ENCODE measurements around the gene NIP7. TPM values are rescaled to one million over a fixed set of nuclear protein-coding genes. Genes with fewer than 3 reads are reported as not detected.
"Not testable (repeated sequence)": the region's sequence is repeated elsewhere in the genome, so short reads cannot be mapped to it uniquely, and the experiment has no call there.

NIP7 gene
- 29.0 TPM for total RNA-seq

DNA sequence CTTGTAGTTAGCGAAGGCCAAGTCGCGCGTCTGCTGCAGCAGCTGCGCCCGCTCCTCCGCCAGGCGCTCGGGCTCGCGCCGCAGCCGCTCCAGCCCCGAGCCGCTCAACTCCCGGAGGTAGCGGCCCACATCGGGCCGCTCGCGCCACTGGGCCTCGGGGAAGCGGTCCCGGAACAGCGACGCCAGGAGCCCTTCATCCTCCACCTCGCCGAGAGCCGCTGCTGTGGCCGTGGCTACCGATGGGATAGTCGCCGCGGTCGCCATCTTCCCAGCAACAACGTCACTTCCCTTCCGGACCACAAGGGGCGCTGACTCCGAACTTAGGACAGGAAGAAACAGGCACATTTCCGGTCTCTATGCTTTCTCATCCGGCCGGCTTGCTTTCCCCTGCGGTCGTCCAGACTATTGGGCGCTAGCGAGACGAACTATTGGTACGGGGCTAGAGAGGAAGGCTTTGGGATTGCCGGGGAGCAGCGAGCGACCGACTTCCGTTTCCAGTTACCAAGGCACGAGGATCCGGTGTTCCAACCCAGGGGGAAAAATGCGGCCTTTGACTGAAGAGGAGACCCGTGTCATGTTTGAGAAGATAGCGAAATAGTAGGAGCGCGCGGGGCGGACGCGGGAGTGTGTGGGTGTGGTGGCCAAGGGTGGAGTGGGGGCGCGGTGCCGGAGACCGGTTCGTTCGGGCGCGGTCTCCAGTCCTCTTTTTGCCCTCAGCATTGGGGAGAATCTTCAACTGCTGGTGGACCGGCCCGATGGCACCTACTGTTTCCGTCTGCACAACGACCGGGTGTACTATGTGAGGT, at the start of gene NIP7, which contains the start of gene COG8:
NIP7 (plus strand) TSS at position 484 of the 806 bp plus-strand sequence; CDS start at position 542, 58 bp downstream.
COG8 (minus strand) TSS at position 276 of the 806 bp plus-strand sequence; CDS start at position 264, 12 bp downstream.
- ATAC-seq = peak; percentile 98

DNA sequence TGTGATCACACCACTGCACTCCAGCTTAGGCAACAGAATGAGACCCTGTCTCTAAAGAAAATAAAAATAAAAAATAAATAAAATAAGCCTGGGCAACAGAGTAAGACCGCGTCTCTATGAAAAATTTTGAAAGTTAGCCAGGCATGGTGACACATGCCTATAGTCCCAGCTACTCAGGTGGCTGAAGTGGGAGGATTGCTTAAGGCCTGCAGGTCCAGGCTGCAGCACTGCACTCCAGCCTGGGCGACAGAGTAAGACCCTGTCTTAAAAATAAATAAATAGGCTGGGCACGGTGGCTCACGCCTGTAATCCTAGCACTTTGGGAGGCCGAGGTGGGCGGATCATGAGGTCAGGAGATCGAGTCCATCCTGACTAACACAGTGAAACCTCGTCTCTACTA, 47.9 kb upstream of the NIP7 start:
- ATAC-seq = not testable (repeated sequence)

GRCh38 chr16:69293401-69293800, 46.2 kb upstream of the NIP7 start:
- no peak for ATAC-seq

- peak; percentile 25 for ATAC-seq
These were observed 45.5 kb upstream of the NIP7 start for GRCh38 chr16:69294051-69294450.

DNA sequence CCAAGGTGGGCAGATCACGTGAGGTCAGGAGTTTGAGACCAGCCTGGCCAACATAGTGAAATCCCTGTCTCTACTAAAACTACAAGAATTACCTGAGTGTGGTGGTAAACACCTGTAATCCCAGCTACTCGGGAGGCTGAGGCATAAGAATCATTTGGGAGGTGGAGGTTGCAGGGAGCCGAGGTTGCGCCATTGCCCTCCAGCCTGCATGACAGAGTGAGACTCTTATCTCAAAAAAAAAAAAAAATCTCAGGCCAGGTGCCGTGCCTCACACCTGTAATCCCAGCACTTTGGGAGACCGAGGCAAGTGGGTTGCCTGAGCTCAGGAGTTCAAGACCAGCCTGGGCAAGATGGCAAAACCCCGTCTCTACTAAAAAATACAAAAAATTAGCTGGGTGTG, 42.8 kb upstream of the NIP7 start:
- ATAC-seq = not testable (repeated sequence)

DNA sequence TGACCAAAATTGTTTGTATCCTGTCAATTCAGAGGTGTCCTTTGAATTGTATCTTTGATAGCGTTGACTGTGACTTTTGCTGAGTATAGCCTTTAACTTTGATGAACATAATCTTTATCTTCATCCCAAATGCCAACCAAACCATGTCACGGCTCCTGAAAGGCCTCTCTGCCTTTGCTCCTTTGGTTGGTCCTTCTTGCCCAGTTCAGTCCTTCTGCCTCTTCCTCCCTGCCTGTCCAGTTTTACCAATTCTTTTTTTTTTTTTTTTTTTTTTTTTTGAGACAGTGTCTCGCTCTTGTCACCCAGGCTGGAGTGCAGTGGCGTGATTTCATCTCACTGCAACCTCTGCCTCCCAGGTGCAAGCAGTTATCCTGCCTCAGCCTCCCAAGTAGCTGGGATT, 41.3 kb upstream of the NIP7 start:
- ATAC-seq = no peak

- ATAC-seq = no peak
These were observed 38.4 kb upstream of the NIP7 start for GRCh38 chr16:69301187-69301586.

- ATAC-seq = no peak
These were observed 37.7 kb upstream of the NIP7 start for GRCh38 chr16:69301861-69302260.

DNA sequence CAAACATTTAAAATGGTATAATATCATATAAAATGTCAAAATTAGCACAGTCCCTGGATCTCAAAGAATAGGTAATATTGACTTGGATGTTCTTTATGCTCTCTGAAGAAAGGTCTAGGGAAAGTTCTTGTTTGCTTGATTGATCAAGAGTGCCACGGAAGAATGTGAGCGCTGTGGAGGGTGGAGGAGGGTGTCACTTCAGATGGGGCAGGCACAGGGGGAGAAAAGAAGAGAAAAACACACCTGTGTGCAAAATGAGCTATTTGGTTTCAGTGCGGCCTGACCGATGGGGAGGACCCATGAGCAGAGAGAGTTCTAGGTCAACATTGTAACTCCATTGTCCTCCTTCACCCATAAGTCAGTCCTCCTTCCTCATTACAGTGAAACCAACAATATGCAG, 37.3 kb upstream of the NIP7 start:
- no peak for ATAC-seq

GRCh38 chr16:69306031-69306430, 33.5 kb upstream of the NIP7 start:
- ATAC-seq = no peak

DNA sequence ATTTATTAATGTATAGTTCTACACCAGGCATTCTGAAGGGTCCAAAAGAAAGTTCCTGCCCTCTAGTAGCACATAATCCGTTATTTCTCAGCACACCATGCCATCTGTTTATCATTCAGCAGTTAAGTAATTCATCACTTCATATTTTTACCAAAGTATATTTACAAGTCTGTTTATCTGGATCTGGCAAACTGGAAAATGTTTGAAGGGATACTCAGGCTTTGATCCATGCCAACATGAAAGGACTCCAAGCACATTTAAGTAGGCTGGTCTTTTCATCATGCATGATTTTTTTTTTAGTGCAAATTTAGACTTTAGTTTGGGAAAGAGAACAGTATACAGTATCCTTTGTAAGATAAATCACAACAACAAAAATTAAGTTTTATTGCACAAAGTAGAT, 32.5 kb upstream of the NIP7 start:
- ATAC-seq = no peak

GRCh38 chr16:69307856-69308255, 31.7 kb upstream of the NIP7 start:
- no peak for ATAC-seq

DNA sequence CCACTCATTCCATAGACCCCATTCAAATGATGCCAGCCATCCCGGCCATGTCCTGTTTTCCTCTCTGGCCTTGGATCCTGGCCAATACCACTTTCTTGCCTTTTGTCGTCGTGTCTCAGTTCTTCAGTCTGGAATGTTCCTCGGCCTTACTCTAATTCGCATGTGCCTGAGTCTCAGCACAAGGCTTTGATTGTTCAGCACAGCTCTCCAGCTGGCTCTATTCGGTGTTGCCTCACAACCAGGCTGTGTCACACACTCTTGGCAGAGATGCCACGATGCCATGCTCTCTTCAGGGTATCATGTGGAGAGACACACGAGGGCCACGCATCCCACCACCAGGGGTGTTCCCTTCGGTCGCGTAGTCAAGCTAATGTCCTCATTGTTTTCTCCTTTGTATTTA, 30.3 kb upstream of the NIP7 start:
- no peak for ATAC-seq

GRCh38 chr16:69310653-69311532, 28.7 kb upstream of the NIP7 start, which contains the start of gene VPS4A:
Gene VPS4A (plus strand): TSS chr16:69311350. CDS start chr16:69311512, 162 bp downstream.
- ATAC-seq = peak; percentile 99

- peak; percentile 66 for ATAC-seq
These were observed 27.8 kb upstream of the NIP7 start for GRCh38 chr16:69311533-69312387.

GRCh38 chr16:69313469-69313868, 26.1 kb upstream of the NIP7 start:
- ATAC-seq = no peak

GRCh38 chr16:69314534-69314933, 25.0 kb upstream of the NIP7 start:
- no peak for ATAC-seq

DNA sequence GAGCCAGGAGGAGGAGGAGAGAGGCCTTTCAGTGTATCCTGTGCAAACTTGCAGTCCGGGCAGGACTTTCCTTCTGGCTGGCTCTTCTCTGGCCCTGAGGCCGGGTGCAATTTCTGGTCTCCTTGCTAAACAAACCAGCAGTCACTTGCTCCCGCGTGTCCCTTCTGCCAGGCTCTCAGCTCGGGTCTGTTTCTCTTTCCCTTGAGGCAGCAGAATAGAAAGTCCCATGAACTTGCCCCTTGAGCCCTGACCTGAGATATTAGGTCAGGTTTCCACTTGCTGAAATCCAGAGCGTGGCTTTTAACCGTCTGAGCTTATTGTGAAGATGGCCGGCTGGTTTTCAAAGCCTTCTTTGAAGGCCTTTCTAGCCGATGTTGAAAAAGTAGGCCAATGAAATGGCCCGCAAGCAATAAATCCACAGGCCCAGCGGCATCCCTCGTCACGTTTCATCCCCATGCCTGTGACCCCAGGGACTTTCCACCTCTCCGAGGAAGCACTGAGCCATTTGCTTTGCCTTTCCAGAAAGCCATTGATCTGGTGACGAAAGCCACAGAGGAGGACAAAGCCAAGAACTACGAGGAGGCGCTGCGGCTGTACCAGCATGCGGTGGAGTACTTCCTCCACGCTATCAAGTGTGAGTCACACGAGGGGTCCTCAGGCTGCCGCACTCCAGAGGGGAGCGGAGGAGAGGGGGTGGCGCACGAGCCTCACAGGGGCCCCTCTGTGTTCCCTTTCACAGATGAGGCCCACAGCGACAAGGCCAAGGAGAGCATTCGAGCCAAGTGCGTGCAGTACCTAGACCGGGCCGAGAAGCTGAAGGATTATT, 23.9 kb upstream of the NIP7 start:
- no peak for ATAC-seq

DNA sequence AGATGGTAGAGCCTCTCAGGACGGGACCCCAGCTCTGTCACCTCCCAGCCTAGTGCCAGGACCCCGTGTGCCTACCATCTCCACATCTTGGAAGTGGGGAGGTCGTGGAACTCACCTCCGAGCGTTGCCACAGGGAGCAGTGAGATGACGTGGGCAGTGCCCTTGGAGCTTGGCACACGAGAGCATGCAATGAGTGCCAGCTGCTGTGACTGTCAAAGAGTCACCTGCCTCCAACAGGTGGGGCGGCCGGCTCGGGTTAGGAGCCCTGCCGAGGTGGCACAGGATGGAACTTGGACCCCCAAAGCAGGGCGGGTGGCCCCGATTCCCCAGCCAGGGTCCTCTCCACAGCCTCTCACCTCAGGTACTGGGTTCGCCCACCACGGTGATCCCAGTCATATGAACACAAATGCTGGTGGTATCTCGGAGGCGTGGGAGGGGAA, 23.0 kb upstream of the NIP7 start:
- ATAC-seq = no peak

- ATAC-seq = peak; percentile 17
These were observed 21.2 kb upstream of the NIP7 start for GRCh38 chr16:69318177-69318910.

DNA sequence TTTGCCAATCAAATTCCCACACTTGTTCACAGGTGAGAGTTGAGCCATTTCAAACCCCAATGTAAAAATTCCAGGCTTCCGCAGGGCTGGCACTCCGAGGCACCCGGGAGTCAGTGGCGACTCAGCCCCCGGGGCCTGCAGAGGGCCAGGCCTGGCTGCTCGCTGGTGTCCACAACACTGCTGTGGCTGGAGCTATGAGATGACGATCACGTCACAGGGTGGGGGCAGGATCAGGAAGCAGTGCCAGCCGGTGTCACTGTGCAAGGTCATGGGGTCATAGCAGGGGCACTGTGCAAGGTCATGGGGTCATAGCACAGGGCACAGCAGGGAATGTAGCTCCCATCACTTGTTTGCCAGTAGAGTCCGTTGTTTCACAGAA, 20.7 kb upstream of the NIP7 start:
- ATAC-seq = peak; percentile 6

All from esophagus mucosa (tissue), 1 donor.